ENCODE data around the gene HOXB4. TPM values are rescaled to one million over a fixed set of nuclear protein-coding genes. Genes with fewer than 3 reads are reported as not detected.
"Not testable (repeated sequence)": the region's sequence is repeated elsewhere in the genome, so short reads cannot be mapped to it uniquely, and the experiment has no call there.

Gene HOXB4
- total RNA-seq, 1 donor = 0.36 TPM

- Histone ChIP-seq H3K4me2 (ENCODE audit: insufficient read depth, low read length) (peak overlapping the region; percentile 78), H3K27me3 (ENCODE audit: insufficient read depth, low read length) (peaks cover 45% of the 10 kb centered on the region), H4K20me1 (ENCODE audit: insufficient read depth, low read length) (no peaks in the 10 kb centered on the region), H3K27ac (ENCODE audit: low read depth, low read length) (peak overlapping the region; percentile 60), H3K9me3 (ENCODE audit: low read depth, low read length) (no peaks in the 10 kb centered on the region), H2AFZ (ENCODE audit: low read length) (peak overlapping the region; percentile 59), H3K79me2 (ENCODE audit: insufficient read depth, low read length) (peaks cover 4% of the 10 kb centered on the region), H3K36me3 (ENCODE audit: insufficient read depth, low read length) (no peaks in the 10 kb centered on the region), H3K4me1 (ENCODE audit: insufficient read depth, low read length) (peaks cover 13% of the 10 kb centered on the region), H3K4me3 (ENCODE audit: insufficient read depth, low read length) (peak overlapping the region; percentile 64)
- DNase-seq (ENCODE audit: insufficient read length, low spot score, missing footprints) = peak; percentile 72
- TF ChIP-seq CTCF (IDR thresholded peaks at IDR 0.05; ENCODE audit: extremely low read depth, low read depth, low read length) = no peak
These were observed 37.0 kb downstream of the HOXB4 start for GRCh38 chr17:48541036-48541576.

- DNase-seq (ENCODE audit: insufficient read length, low spot score, missing footprints) = peak; percentile 23
- Histone ChIP-seq H3K4me2 (ENCODE audit: insufficient read depth, low read length) (no peak overlapping the region), H3K4me3 (ENCODE audit: insufficient read depth, low read length) (no peak overlapping the region)
These were observed 37.9 kb downstream of the HOXB4 start for GRCh38 chr17:48540213-48540612.

GRCh38 chr17:48539177-48539576, 39.0 kb downstream of the HOXB4 start:
- Histone ChIP-seq H2AFZ (ENCODE audit: low read length) (no peak overlapping the region), H3K27ac (ENCODE audit: low read depth, low read length) (no peak overlapping the region), H3K4me1 (ENCODE audit: insufficient read depth, low read length) (peaks cover 13% of the 10 kb centered on the region), H3K9me3 (ENCODE audit: low read depth, low read length) (no peaks in the 10 kb centered on the region), H3K27me3 (ENCODE audit: insufficient read depth, low read length) (peaks cover 37% of the 10 kb centered on the region), H4K20me1 (ENCODE audit: insufficient read depth, low read length) (no peaks in the 10 kb centered on the region), H3K4me2 (ENCODE audit: insufficient read depth, low read length) (no peak overlapping the region), H3K36me3 (ENCODE audit: insufficient read depth, low read length) (no peaks in the 10 kb centered on the region), H3K4me3 (ENCODE audit: insufficient read depth, low read length) (no peak overlapping the region), H3K79me2 (ENCODE audit: insufficient read depth, low read length) (peaks cover 4% of the 10 kb centered on the region)
- DNase-seq (ENCODE audit: insufficient read length, low spot score, missing footprints) = peak; percentile 66
- TF ChIP-seq CTCF (IDR thresholded peaks at IDR 0.05; ENCODE audit: extremely low read depth, low read depth, low read length) = no peak

More at GRCh38 chr17:48540213-48540612, 37.9 kb downstream of the HOXB4 start:
- Histone ChIP-seq H3K9me3 (ENCODE audit: low read depth, low read length) (no peaks in the 10 kb centered on the region), H3K4me1 (ENCODE audit: insufficient read depth, low read length) (peaks cover 13% of the 10 kb centered on the region), H2AFZ (ENCODE audit: low read length) (no peak overlapping the region), H3K27me3 (ENCODE audit: insufficient read depth, low read length) (peaks cover 41% of the 10 kb centered on the region), H4K20me1 (ENCODE audit: insufficient read depth, low read length) (no peaks in the 10 kb centered on the region), H3K27ac (ENCODE audit: low read depth, low read length) (no peak overlapping the region), H3K79me2 (ENCODE audit: insufficient read depth, low read length) (peaks cover 4% of the 10 kb centered on the region), H3K36me3 (ENCODE audit: insufficient read depth, low read length) (no peaks in the 10 kb centered on the region)
- TF ChIP-seq CTCF (IDR thresholded peaks at IDR 0.05; ENCODE audit: extremely low read depth, low read depth, low read length) = no peak

GRCh38 chr17:48537316-48537715, 40.8 kb downstream of the HOXB4 start:
- no peak overlapping the region for H3K4me3 ChIP-seq (ENCODE audit: insufficient read depth, low read length)
- DNase-seq (ENCODE audit: insufficient read length, low spot score, missing footprints) = no peak
- H3K9me3 ChIP-seq (ENCODE audit: low read depth, low read length) = no peaks in the 10 kb centered on the region
- H3K36me3 ChIP-seq (ENCODE audit: insufficient read depth, low read length) = no peaks in the 10 kb centered on the region
- H4K20me1 ChIP-seq (ENCODE audit: insufficient read depth, low read length) = no peaks in the 10 kb centered on the region
- no peak overlapping the region for H3K27ac ChIP-seq (ENCODE audit: low read depth, low read length)
- no peak for TF ChIP-seq CTCF (IDR thresholded peaks at IDR 0.05; ENCODE audit: extremely low read depth, low read depth, low read length)
- peaks cover 13% of the 10 kb centered on the region for H3K4me1 ChIP-seq (ENCODE audit: insufficient read depth, low read length)
- no peak overlapping the region for H2AFZ ChIP-seq (ENCODE audit: low read length)
- H3K4me2 ChIP-seq (ENCODE audit: insufficient read depth, low read length) = no peak overlapping the region
- peaks cover 24% of the 10 kb centered on the region for H3K27me3 ChIP-seq (ENCODE audit: insufficient read depth, low read length)
- peaks cover 3% of the 10 kb centered on the region for H3K79me2 ChIP-seq (ENCODE audit: insufficient read depth, low read length)

- not testable (repeated sequence) for H3K4me2 ChIP-seq (ENCODE audit: insufficient read depth, low read length); H4K20me1 ChIP-seq (ENCODE audit: insufficient read depth, low read length); H3K36me3 ChIP-seq (ENCODE audit: insufficient read depth, low read length); H3K9me3 ChIP-seq (ENCODE audit: low read depth, low read length); H3K4me1 ChIP-seq (ENCODE audit: insufficient read depth, low read length); H2AFZ ChIP-seq (ENCODE audit: low read length); H3K79me2 ChIP-seq (ENCODE audit: insufficient read depth, low read length); H3K27ac ChIP-seq (ENCODE audit: low read depth, low read length); H3K4me3 ChIP-seq (ENCODE audit: insufficient read depth, low read length)
- peaks cover 24% of the 10 kb centered on the region for H3K27me3 ChIP-seq (ENCODE audit: insufficient read depth, low read length)
- peak; percentile 57 for DNase-seq (ENCODE audit: insufficient read length, low spot score, missing footprints)
These were observed 42.2 kb downstream of the HOXB4 start for GRCh38 chr17:48535793-48536559.
